Measurements from ENCODE around the gene XYLT1. TPM values are rescaled to one million over a fixed set of nuclear protein-coding genes. Genes with fewer than 3 reads are reported as not detected.
A peak's percentile ranks its signal among the peaks of the same experiment; 100 is the strongest.

XYLT1 gene
- total and polyA plus RNA-seq, 2 of the 8 experiments (the other 6 are each of a cell fraction or from before 2014, with no cell fraction given), result 6.6 to 25.4 TPM

- H4K20me1 ChIP-seq (replicated peaks in 1 of 2; ENCODE audit: control insufficient read depth in 1 of 2, insufficient read depth in 2 of 2, low read length in 2 of 2), result no peaks in the 10 kb centered on the region
Measured at GRCh38 chr16:17294856-17295255, 175.9 kb downstream of the XYLT1 start.

More at GRCh38 chr16:17294856-17295255, 175.9 kb downstream of the XYLT1 start:
- Histone ChIP-seq H3K79me2 (ENCODE audit: control insufficient read depth in 1 of 2, insufficient read depth in 2 of 2, low read length in 2 of 2) (peaks cover 4 to 10% of the 10 kb centered on the region in 2 experiments; a peak in 2 of 4 replicates), H3K4me3 (ENCODE audit: extremely low read depth in 1 of 4, insufficient read depth in 2 of 4, low read depth in 3 of 4, low read length in 4 of 4) (no peak overlapping the region), H3K18ac (ENCODE audit: extremely low read depth, low read length) (no peak overlapping the region), H3K9me3 (ENCODE audit: insufficient read depth in 2 of 2, low read depth in 1 of 2, low read length in 1 of 2) (no peaks in the 10 kb centered on the region), H3K23ac (ENCODE audit: insufficient read length) (no peak overlapping the region), H3K36me3 (ENCODE audit: control insufficient read depth in 2 of 4, insufficient read depth in 4 of 4, low read length in 3 of 4) (no peaks in the 10 kb centered on the region), H3K4me1 (replicated peaks in 1 of 4; ENCODE audit: control insufficient read depth in 3 of 4, insufficient read depth in 4 of 4, low read length in 3 of 4) (peaks cover 6 to 11% (median 8%) of the 10 kb centered on the region in 4 experiments; a peak in 6 of 7 replicates), H4K5ac (ENCODE audit: insufficient read length, low read depth, low read length) (no peak overlapping the region), H3K27ac (ENCODE audit: low read depth, low read length) (no peak overlapping the region), H3K79me1 (ENCODE audit: low read depth, low read length) (0 out of 2 replicates have a peak, but pooled peaks cover 4% of the 10 kb centered on the region), H2AFZ (ENCODE audit: low read length) (no peak overlapping the region), H2AK5ac (ENCODE audit: low read depth, low read length) (no peak overlapping the region), H2BK20ac (ENCODE audit: low read length) (no peak overlapping the region), H3K4me2 (ENCODE audit: insufficient read depth in 1 of 2, low read depth in 2 of 2, low read length in 2 of 2) (no peak overlapping the region), H2BK120ac (replicated peaks; ENCODE audit: low read depth, low read length) (no peak overlapping the region), H3K23me2 (ENCODE audit: low read depth, low read length) (no peaks in the 10 kb centered on the region), H4K8ac (ENCODE audit: extremely low read depth, insufficient read depth, low read length) (no peak overlapping the region), H3K56ac (replicated peaks; ENCODE audit: insufficient read length, low read depth, low read length) (no peak overlapping the region), H3K4ac (replicated peaks; ENCODE audit: insufficient read length, low read depth, low read length) (no peak overlapping the region), H3K9ac (replicated peaks in 1 of 4; ENCODE audit: extremely low read depth in 1 of 4, low read depth in 3 of 4, low read length in 3 of 4) (no peak overlapping the region), H2BK12ac (ENCODE audit: low read depth, low read length) (no peak overlapping the region), H2BK15ac (ENCODE audit: low read length) (no peak overlapping the region), H2BK5ac (ENCODE audit: low read depth, low read length) (no peak overlapping the region), H3K27me3 (replicated peaks in 1 of 4; ENCODE audit: control insufficient read depth in 3 of 4, extremely low read depth in 1 of 4, insufficient read depth in 3 of 4, low read length in 3 of 4) (no peaks in the 10 kb centered on the region), H4K91ac (replicated peaks; ENCODE audit: insufficient read length, low read length) (no peak overlapping the region), H3K14ac (ENCODE audit: insufficient read length) (no peak overlapping the region)
- TF ChIP-seq CTBP2 (IDR thresholded peaks at IDR 0.05; ENCODE audit: borderline replicate concordance, insufficient read depth, insufficient read length, low read length), result no peak
- TF ChIP-seq CTCF (IDR thresholded peaks at IDR 0.05; ENCODE audit: control extremely low read depth in 1 of 3, insufficient read depth in 1 of 3, low read depth in 1 of 3, low read length in 3 of 3), result no peak
- 0 out of 2 replicates have a peak, but pooled peaks have one; percentile 19 for TF ChIP-seq KDM1A (IDR thresholded peaks at IDR 0.05; ENCODE audit: borderline replicate concordance, low read length)
- CTCF ChIA-PET (ENCODE audit: partially characterized antibody), result interaction anchor here (0.6 to 1.0 kb wide), 2 partner anchors 173 to 600 kb away, joined by 3 read pairs; no protein-coding TSS in a partner anchor
- DNase-seq (ENCODE audit: low read depth in 1 of 2, low spot score in 2 of 2), result no peak
- POLR2A ChIA-PET (ENCODE audit: partially characterized antibody), result no interaction called here
- WGBS, 2 experiments (ENCODE audit: extremely low coverage in 1 of 2, insufficient coverage in 1 of 2, insufficient read length in 1 of 2, insufficient replicate concordance in 2 of 2, low coverage in 1 of 2, low lambda C conversion rate in 2 of 2, missing lambda C conversion rate in 1 of 2), result 95% methylated on average over 3 of the region's 3 CpGs; no CpG with 5 or more reads in 1 of the 2 experiments
- no peak for FAIRE-seq

Data from H1 (cell line).